Coronary artery (tissue), 2 donors: ENCODE results near the gene CACNB2.
"Not testable (repeated sequence)": the region's sequence is repeated elsewhere in the genome, so short reads cannot be mapped to it uniquely, and the experiment has no call there.

Source experiments
- DNase-seq: peaks from one replicate; pipeline ENCODE4 v3.0.0-alpha.2; 2017; ENCODE audit warnings: low spot score
- H3K27ac ChIP-seq, 2 donors: fragments of 200-600 bp; sonication (generic); one replicate each; pipeline ENCODE4 v1.5.1; 2016 to 2019
- H3K4me3 ChIP-seq: fragments of 200-600 bp; sonication (generic); 2 replicates; pipeline ENCODE4 v1.5.1; 2016; ENCODE audit warnings: mild to moderate bottlenecking, moderate library complexity
- TF ChIP-seq, protein P1 (sequence below): fragments of 200-600 bp; sonication (generic); IDR thresholded peaks from one replicate; pipeline ENCODE4 v1.5.1; 2019; ENCODE audit warnings: antibody characterized with exemption

The CACNB2 gene

DNA sequence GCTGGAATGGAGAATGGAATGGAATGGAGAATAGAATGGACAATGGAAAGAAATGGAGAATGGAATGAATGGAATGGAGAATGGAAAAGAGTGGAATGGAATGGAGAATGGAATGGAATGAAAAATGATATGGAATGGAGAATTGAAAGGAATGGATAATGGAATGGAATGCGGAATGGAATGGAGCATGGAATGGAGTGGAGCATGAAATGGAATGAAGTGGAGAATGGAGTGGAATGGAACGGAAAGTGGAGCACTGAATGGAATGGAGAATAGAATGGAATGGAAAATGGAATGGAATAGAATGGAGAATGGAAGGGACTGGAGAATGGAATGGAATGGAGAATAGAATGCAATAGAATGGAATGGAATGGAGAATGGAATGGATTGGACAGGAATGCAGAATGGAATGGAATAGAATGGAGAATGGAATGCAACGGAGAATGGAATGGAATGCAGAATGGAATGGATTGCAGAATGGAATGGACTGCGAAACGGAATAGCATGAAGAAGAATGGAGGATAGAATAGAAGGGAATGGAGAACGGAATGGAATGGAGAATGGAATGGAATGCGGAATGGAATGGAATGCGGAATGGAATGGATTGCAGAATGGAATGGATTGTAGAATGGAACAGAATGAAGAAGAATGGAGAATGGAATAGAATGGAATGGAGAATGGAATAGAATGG, 421.8 kb downstream of the CACNB2 start:
- no peak for DNase-seq
- TF ChIP-seq, protein P1, sequence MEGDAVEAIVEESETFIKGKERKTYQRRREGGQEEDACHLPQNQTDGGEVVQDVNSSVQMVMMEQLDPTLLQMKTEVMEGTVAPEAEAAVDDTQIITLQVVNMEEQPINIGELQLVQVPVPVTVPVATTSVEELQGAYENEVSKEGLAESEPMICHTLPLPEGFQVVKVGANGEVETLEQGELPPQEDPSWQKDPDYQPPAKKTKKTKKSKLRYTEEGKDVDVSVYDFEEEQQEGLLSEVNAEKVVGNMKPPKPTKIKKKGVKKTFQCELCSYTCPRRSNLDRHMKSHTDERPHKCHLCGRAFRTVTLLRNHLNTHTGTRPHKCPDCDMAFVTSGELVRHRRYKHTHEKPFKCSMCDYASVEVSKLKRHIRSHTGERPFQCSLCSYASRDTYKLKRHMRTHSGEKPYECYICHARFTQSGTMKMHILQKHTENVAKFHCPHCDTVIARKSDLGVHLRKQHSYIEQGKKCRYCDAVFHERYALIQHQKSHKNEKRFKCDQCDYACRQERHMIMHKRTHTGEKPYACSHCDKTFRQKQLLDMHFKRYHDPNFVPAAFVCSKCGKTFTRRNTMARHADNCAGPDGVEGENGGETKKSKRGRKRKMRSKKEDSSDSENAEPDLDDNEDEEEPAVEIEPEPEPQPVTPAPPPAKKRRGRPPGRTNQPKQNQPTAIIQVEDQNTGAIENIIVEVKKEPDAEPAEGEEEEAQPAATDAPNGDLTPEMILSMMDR = no peak
- Histone ChIP-seq H3K4me3 (no peak overlapping the region), H3K27ac (no peak overlapping the region)

DNA sequence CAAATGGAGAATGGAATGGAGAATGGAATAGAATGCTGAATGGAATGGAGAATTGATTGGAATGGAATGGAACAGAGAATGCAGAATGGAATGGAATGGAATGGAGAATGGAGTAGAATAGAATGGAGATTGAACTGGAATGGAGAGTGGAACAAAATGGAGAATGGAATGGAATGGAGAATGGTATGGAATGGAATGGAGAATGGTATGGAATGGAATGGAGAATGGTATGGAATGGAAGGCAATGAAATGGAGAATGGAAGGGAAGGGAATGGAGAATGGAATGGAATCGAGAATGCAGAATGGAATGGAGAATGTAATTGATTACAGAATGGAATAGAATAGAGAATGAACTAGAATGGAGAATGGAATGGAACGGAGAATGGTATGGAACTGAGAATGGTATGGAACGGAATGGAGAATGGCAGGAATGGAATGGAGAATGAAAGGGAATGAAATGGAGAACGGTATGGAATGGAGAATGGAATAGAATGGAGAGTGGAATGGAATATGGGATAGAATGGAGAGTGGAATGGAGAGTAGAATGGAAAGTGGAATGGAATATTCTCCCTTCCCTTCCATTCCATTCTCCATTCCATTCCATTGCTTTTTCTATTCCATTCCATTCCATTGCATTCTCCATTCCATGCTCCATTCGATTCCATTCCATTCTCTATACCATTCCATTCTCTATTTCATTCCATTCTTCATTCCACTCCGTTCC, 422.9 kb downstream of the CACNB2 start:
- TF ChIP-seq, protein P1 = no peak

DNA sequence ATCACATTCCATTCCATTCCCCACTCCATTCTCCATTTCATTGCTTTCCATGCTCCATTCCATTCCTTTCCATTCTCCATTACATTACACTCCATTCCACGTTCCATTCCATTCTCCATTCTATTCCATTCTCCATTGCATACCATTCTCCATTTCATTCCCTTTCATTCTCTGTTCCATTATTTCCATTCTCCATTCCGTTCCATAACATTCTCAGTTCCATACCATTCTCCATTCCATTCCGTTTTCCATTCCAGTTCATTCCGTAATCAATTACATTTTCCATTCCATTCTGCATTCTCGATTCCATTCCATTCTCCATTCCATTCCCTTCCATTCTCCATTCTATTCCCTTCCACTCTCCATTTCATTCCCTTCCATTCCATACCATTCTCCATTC, 424.8 kb downstream of the CACNB2 start:
- no peak overlapping the region for H3K27ac ChIP-seq
- DNase-seq = no peak
- no peak overlapping the region for H3K4me3 ChIP-seq
- TF ChIP-seq, protein P1 = no peak

More for the DNA sequence above, 422.9 kb downstream of the CACNB2 start:
- Histone ChIP-seq H3K27ac (no peak overlapping the region), H3K4me3 (no peak overlapping the region)
- DNase-seq = no peak

DNA sequence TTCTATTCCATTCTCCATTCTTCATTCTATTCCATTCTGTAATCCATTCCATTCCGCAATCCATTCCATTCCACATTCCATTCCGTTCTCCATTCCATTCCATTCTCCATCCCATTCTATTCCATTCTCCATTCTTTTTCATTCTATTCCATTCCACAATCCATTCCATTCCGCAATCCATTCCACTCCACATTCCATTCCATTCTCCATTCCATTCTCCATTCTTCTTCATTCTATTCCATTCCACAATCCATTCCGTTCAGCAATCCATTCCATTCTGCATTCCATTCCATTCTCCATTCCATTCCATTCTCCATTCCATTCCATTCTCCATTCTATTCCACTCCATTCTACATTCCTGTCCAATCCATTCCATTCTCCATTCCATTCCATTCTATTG, 426.0 kb downstream of the CACNB2 start:
- Histone ChIP-seq H3K4me3 (no peak overlapping the region), H3K27ac (no peak overlapping the region)
- no peak for DNase-seq
- TF ChIP-seq, protein P1 = no peak

DNA sequence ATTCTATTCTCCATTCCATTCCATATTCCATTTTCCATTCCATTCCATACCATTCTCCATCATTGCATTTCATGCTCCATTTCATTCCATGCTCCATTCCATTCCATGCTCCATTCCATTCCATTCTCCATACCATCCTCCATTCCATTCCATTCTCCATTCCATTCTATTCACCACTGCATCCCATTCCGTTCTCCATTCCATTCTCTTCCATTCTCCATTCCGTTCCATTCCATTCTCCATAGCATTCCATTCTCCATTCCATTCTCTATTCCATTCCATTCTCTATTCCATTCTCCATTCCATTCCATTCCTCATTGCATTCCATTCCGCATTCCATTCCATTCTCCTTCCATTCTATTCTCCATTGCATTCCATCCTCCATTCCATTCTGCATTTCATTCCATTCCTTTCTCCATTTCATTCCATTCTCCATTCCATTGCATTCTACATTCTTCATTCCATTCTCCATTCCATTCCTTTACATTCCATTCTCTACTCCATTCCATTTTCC, 427.2 kb downstream of the CACNB2 start:
- no peak for DNase-seq
- no peak overlapping the region for H3K4me3 ChIP-seq
- no peak overlapping the region for H3K27ac ChIP-seq
- TF ChIP-seq, protein P1 = no peak

DNA sequence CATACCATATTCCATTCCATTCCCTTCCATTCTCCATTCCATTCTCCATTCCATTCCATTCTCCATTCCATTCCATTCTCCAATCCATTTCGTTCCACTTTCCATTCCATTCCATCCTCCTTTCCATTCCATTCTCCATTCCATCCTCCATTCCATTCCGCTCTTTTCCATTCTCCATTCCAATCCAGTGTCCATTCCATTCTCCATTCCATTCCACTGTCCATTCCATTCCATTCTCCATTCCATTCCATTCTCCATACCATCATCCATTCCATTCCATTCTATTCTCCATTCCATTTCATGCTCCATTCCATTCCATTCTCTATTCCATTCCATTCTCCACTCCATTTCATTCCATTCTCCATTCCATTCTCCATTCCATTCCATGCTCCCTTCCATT, 430.2 kb downstream of the CACNB2 start:
- DNase-seq, H3K27ac ChIP-seq, H3K4me3 ChIP-seq: not testable (repeated sequence)

DNA sequence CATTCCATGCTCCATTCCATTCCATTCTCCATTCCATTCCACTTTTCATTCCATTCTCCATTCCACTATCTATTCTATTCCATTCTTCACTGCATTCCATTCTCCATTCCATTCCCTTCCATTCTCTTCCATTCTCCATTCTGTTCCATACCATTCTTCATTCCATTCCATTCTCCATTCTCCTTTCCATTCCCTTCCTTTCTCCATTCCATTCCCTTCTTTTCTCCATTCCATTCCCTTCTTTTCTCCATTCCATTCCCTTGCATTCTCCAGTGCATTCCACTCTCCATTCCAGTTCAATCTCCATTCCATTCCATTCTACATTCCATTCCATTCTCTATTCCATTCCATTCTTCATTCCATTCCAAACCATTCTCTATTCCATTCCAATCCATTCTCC, 430.9 kb downstream of the CACNB2 start:
- no peak overlapping the region for H3K4me3 ChIP-seq
- H3K27ac ChIP-seq = no peak overlapping the region
- TF ChIP-seq, protein P1 = no peak
- no peak for DNase-seq
